GM12801 (cell line): ENCODE data around the gene GLIPR1L2.

Experiments
- TF ChIP-seq, protein P1 (sequence below): IDR thresholded peaks from one replicate; pipeline ENCODE4 v1.5.1; 2011; ENCODE audit warnings: control low read depth; ENCODE audit not compliant: insufficient read length; ENCODE audit errors: extremely low read depth

The GLIPR1L2 gene

DNA sequence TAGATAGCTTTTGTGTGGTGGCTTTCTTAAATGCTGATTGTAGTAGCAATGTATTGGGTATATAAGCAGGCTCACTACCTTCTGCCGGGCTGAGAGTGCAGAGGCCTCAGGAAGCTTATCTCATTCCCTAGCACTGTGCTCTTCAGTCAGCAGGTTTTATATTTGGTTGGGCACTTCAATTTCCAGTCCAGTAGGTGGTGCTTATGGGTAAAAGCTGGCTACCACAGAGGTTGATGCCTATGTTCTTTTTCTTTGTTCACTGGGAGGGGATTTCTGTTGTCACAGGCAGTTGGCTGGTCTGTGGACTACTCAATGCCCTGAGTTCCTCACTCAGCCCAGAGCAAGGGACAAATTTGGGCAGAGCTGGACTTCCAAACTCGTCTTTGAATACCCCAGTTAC is 46.7 kb downstream of the GLIPR1L2 start:
- TF ChIP-seq, protein P1, sequence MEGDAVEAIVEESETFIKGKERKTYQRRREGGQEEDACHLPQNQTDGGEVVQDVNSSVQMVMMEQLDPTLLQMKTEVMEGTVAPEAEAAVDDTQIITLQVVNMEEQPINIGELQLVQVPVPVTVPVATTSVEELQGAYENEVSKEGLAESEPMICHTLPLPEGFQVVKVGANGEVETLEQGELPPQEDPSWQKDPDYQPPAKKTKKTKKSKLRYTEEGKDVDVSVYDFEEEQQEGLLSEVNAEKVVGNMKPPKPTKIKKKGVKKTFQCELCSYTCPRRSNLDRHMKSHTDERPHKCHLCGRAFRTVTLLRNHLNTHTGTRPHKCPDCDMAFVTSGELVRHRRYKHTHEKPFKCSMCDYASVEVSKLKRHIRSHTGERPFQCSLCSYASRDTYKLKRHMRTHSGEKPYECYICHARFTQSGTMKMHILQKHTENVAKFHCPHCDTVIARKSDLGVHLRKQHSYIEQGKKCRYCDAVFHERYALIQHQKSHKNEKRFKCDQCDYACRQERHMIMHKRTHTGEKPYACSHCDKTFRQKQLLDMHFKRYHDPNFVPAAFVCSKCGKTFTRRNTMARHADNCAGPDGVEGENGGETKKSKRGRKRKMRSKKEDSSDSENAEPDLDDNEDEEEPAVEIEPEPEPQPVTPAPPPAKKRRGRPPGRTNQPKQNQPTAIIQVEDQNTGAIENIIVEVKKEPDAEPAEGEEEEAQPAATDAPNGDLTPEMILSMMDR: no peak

DNA sequence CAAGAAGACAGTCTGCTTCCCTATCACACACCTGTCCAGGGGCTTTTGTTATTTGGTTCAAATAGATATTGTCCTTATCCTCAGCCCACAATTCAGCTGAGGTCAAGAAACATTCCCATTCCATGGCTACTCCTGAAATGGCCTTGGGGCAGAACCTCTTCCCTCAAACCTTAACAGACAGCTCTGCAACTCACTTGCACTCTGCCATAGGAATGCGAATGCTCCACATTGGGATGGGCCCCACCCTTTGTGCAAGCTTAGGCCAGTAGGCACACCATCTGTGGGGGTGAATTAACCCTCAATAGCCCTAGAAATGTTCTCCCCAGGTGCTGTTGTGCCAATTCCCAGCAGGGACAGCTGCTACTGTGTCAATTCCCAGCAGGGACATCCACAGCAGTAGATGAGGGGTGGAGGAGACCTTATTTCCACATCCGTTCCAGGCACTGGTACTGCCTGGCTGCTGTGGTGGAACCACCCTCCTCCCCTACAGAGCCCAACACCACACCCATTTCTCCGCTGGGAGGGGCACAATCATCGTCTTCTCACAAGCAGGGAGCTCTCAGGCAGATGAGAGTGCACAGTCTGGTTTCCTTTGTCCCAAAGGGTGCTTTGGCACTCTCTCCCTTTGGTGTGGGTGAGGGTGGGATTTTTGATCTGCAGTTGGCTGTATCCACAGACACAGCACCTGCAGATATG is 47.3 kb downstream of the GLIPR1L2 start:
- TF ChIP-seq, protein P1: no peak

DNA sequence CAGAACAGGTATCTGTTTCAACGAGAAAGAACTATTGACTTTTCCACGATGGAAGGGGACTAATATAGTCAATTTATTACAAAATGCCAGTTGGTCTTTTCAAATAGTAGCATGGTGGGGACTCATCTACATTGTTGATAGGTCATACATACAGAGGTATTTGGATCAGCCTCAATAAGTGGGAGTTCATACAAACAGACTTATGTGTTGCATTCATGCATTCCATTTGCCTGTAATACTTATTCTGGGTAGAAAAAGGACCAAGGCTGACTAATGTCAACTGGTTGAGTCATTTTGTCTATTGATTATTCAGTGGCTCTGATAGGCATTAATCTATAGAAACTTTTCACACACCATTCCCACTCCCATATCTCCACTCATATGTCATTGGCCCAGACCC is 48.2 kb downstream of the GLIPR1L2 start:
- TF ChIP-seq, protein P1: no peak

DNA sequence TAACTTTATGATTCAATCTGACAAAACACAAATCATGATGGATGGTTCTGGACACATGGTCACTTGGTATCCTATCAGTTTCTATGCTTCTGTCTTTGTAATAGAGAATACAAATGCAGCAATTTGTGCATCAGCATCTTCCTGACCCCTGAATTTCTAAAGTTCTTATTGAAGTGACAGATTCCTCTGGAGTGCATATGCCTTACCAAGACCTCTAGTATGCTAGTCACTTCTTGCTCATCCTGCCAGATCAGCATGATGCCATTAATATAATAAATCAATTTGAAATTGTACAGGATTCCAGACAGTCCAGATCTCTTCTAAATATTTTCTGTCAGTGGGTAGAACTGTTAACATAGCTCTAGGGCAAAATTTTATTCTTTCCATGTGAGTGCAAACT is 49.0 kb downstream of the GLIPR1L2 start:
- TF ChIP-seq, protein P1: no peak

DNA sequence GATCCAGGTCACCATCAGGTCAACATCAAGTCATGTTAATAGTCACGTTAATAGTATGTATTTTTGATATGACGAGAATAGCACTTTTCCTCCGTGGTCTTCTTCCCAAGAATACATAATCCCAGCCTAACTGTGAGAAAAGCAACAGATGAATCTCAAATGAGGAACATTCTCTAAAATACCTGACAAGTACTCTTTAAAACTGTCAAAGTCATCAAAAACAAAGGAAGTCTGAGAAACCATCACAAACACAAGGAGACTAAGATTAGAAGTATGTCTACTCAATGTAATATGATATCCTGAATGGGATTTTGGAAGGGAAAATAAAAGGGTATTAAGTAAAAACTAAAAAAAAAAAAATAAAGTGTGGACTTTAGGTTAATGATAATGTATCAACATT is 52.8 kb downstream of the GLIPR1L2 start:
- TF ChIP-seq, protein P1: no peak

DNA sequence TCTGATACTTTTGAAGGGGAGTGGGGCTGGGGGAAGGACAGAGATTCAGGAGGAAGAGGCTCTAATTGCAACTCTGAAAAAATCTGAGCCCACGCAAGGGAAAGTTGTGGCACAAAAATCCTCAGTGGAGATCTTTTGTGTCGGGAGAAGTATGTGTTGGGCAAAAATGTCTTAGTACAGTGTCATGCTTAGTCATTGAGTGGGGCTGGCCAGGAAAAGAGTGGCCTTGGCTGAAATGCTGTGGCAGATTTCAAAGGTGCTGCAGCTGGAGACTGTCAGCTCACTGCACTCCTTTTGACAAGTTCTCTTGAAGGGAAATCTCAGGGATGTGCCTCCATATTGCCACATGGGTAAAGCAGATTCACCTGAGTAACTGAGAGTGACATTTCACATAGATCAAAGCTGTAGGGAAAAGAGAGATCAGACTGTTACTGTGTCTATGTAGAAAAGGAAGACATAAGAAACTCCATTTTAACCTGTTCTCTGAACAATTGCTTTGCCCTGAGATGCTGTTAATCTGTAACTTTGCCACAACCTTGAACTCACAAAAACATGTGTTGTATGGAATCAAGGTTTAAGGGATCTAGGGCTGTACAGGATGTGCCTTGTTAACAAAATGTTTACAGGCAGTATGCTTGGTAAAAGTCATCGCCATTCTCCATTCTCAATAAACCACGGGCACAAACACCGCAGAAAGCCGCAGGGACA is 53.7 kb downstream of the GLIPR1L2 start:
- TF ChIP-seq, protein P1: no peak

DNA sequence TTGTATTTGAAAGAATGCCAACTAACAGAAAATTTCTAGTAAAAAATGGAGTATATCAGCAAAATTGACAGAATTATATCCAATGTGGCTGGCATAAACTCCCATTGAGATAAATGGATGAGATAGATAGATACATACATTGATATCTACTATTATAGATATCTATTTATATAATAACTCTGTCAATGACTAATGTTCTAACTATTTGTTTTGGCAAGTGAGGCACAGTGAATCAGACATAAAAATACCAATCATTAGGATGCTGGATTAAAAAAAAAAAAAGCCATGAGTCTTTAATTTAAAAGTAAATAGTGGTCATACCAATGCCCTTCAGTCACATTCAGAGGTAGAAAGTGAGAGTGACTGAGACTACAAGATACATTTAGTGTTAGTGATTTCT is 56.0 kb downstream of the GLIPR1L2 start:
- TF ChIP-seq, protein P1: no peak
